Measurements from ENCODE around the gene PARD3B. TPM values are rescaled to one million over a fixed set of nuclear protein-coding genes. Genes with fewer than 3 reads are reported as not detected.

PARD3B gene
- total RNA-seq, 4 donors from 2014 or later = 6.5 to 17.3 (median 12.7) TPM

GRCh38 chr2:205169012-205169411 is 623.7 kb downstream of the PARD3B start:
- H3K4me3 ChIP-seq (ENCODE audit: low read depth, poor library complexity, severe bottlenecking) = no peak overlapping the region
- DNase-seq (ENCODE audit: low spot score in 2 of 2) = no peak
- TF ChIP-seq POLR2A (IDR thresholded peaks at IDR 0.05) (no peak), CTCF (IDR thresholded peaks at IDR 0.05) (no peak)
- intact Hi-C loops (cut with DNase I; ENCODE audit: low total_unique reads) = no loop called here
- 98 to 100% methylated on average over 2 of the region's 2 CpGs for WGBS, 2 donors

GRCh38 chr2:205169464-205169863 is 624.2 kb downstream of the PARD3B start:
- WGBS, 2 donors = 66 to 78% methylated on average over 3 of the region's 3 CpGs
- no peak for TF ChIP-seq POLR2A (IDR thresholded peaks at IDR 0.05)
- no peak for TF ChIP-seq CTCF (IDR thresholded peaks at IDR 0.05)
- DNase-seq (ENCODE audit: low spot score in 2 of 2) = no peak
- intact Hi-C loops (cut with DNase I; ENCODE audit: low total_unique reads) = no loop called here
- H3K4me3 ChIP-seq (ENCODE audit: low read depth, poor library complexity, severe bottlenecking) = no peak overlapping the region

GRCh38 chr2:205170399-205170798 is 625.1 kb downstream of the PARD3B start:
- H3K4me3 ChIP-seq (ENCODE audit: low read depth, poor library complexity, severe bottlenecking) = no peak overlapping the region
- no peak for TF ChIP-seq CTCF (IDR thresholded peaks at IDR 0.05)
- no peak for TF ChIP-seq POLR2A (IDR thresholded peaks at IDR 0.05)
- no peak for DNase-seq (ENCODE audit: low spot score in 2 of 2)
- 90 to 93% methylated on average over 12 of the region's 12 CpGs for WGBS, 2 donors
- intact Hi-C loops (cut with DNase I; ENCODE audit: low total_unique reads) = no loop called here

GRCh38 chr2:205171261-205171940 is 626.1 kb downstream of the PARD3B start:
- TF ChIP-seq POLR2A (IDR thresholded peaks at IDR 0.05) = no peak
- TF ChIP-seq CTCF (IDR thresholded peaks at IDR 0.05) = no peak
- intact Hi-C loops (cut with DNase I; ENCODE audit: low total_unique reads) = no loop called here
- 89 to 96% methylated on average over 4 of the region's 4 CpGs for WGBS, 2 donors
- DNase-seq (ENCODE audit: low spot score in 2 of 2) = no peak
- no peak overlapping the region for H3K4me3 ChIP-seq (ENCODE audit: low read depth, poor library complexity, severe bottlenecking)

- 74 to 89% methylated on average over 4 of the region's 4 CpGs for WGBS, 2 donors
- no peak for TF ChIP-seq CTCF (IDR thresholded peaks at IDR 0.05)
- H3K4me3 ChIP-seq (ENCODE audit: low read depth, poor library complexity, severe bottlenecking) = no peak overlapping the region
- intact Hi-C loops (cut with DNase I; ENCODE audit: low total_unique reads) = no loop called here
- DNase-seq (ENCODE audit: low spot score in 2 of 2) = no peak
Observed at GRCh38 chr2:205175831-205176230, 630.6 kb downstream of the PARD3B start.

GRCh38 chr2:205176546-205176945 is 631.3 kb downstream of the PARD3B start:
- H3K4me3 ChIP-seq (ENCODE audit: low read depth, poor library complexity, severe bottlenecking) = no peak overlapping the region
- intact Hi-C loops (cut with DNase I; ENCODE audit: low total_unique reads) = no loop called here
- TF ChIP-seq POLR2A (IDR thresholded peaks at IDR 0.05) (no peak), CTCF (IDR thresholded peaks at IDR 0.05) (no peak)
- DNase-seq (ENCODE audit: low spot score in 2 of 2) = no peak
- 83 to 93% methylated on average over 2 of the region's 2 CpGs for WGBS, 2 donors

Measured in lower leg skin (tissue), 4 donors.